ENCODE results near the gene OR51B5. TPM values are rescaled to one million over a fixed set of nuclear protein-coding genes. Genes with fewer than 3 reads are reported as not detected.
"Not testable (repeated sequence)": the region's sequence is repeated elsewhere in the genome, so short reads cannot be mapped to it uniquely, and the experiment has no call there.

OR51B5 gene
- total RNA-seq, 4 donors from 2014 or later, result not detected

GRCh38 chr11:5335170-5335569 is 8.2 kb downstream of the OR51B5 start:
- 45 to 57% methylated on average over 1 of the region's 1 CpG for WGBS, 2 donors (ENCODE audit: low coverage in 1 of 2)
- no peak for ATAC-seq
- no peaks in the 10 kb centered on the region for H3K4me1 ChIP-seq
- no peak for TF ChIP-seq CTCF (IDR thresholded peaks at IDR 0.05)
- TF ChIP-seq EP300 (IDR thresholded peaks at IDR 0.05), result no peak
- TF ChIP-seq POLR2AphosphoS5 (IDR thresholded peaks at IDR 0.05), result no peak
- TF ChIP-seq POLR2A (IDR thresholded peaks at IDR 0.05), result no peak
- H3K36me3 ChIP-seq, result no peaks in the 10 kb centered on the region
- no peaks in the 10 kb centered on the region for H3K27me3 ChIP-seq
- no peak overlapping the region for H3K27ac ChIP-seq
- H3K9me3 ChIP-seq, result no peaks in the 10 kb centered on the region
- no peak overlapping the region for H3K4me3 ChIP-seq

- H3K4me1 ChIP-seq, result no peaks in the 10 kb centered on the region
- H3K9me3 ChIP-seq, result no peaks in the 10 kb centered on the region
- no peak within 1 kb of the TSS for H3K4me3 ChIP-seq
- no peak within 1 kb of the TSS for H3K27ac ChIP-seq
- TF ChIP-seq EP300 (IDR thresholded peaks at IDR 0.05) (no peak), CTCF (IDR thresholded peaks at IDR 0.05) (no peak), POLR2AphosphoS5 (IDR thresholded peaks at IDR 0.05) (no peak), POLR2A (IDR thresholded peaks at IDR 0.05) (no peak)
- no peaks in the 10 kb centered on the region for H3K27me3 ChIP-seq
- H3K36me3 ChIP-seq, result no peaks in the 10 kb centered on the region
- ATAC-seq, result no peak
- WGBS, 2 donors (ENCODE audit: low coverage in 1 of 2), result 57 to 89% methylated on average over 3 of the region's 3 CpGs
Measured at GRCh38 chr11:5324197-5324596, 19.1 kb downstream of the OR51B5 start, which contains the start of gene OR51B2. OR51B2 (minus strand) TSS chr11:5324297; CDS start chr11:5324297, 0 bp downstream.

- Histone ChIP-seq H3K36me3 (no peaks in the 10 kb centered on the region), H3K27ac (no peak overlapping the region), H3K4me1 (no peaks in the 10 kb centered on the region), H3K9me3 (no peaks in the 10 kb centered on the region), H3K27me3 (no peaks in the 10 kb centered on the region), H3K4me3 (no peak overlapping the region)
- WGBS, 2 donors (ENCODE audit: low coverage in 1 of 2), result 50 to 69% methylated on average over 1 to 5 of the region's 5 CpGs
- ATAC-seq, result no peak
- TF ChIP-seq CTCF (IDR thresholded peaks at IDR 0.05) (no peak), POLR2A (IDR thresholded peaks at IDR 0.05) (no peak)
Measured at GRCh38 chr11:5317292-5317691, 26.0 kb downstream of the OR51B5 start.

GRCh38 chr11:5313326-5314023 is 29.8 kb downstream of the OR51B5 start:
- H3K9me3 ChIP-seq, H3K4me3 ChIP-seq, H3K4me1 ChIP-seq, H3K27ac ChIP-seq, ATAC-seq, H3K27me3 ChIP-seq, H3K36me3 ChIP-seq: not testable (repeated sequence)
- 70 to 73% methylated on average over 3 of the region's 3 CpGs for WGBS, 2 donors (ENCODE audit: low coverage in 1 of 2)

- no peak for ATAC-seq
- no peaks in the 10 kb centered on the region for H3K4me1 ChIP-seq
- no peaks in the 10 kb centered on the region for H3K36me3 ChIP-seq
- WGBS, 2 donors (ENCODE audit: low coverage in 1 of 2), result 91 to 95% methylated on average over 1 of the region's 1 CpG
- no peaks in the 10 kb centered on the region for H3K27me3 ChIP-seq
- TF ChIP-seq POLR2AphosphoS5 (IDR thresholded peaks at IDR 0.05), result no peak
- TF ChIP-seq EP300 (IDR thresholded peaks at IDR 0.05), result no peak
- H3K9me3 ChIP-seq, result no peaks in the 10 kb centered on the region
- no peak overlapping the region for H3K4me3 ChIP-seq
- no peak overlapping the region for H3K27ac ChIP-seq
Measured at GRCh38 chr11:5310423-5310822, 32.9 kb downstream of the OR51B5 start.

- TF ChIP-seq POLR2AphosphoS5 (IDR thresholded peaks at IDR 0.05), result no peak
- no peak for TF ChIP-seq CTCF (IDR thresholded peaks at IDR 0.05)
- no peak for TF ChIP-seq POLR2A (IDR thresholded peaks at IDR 0.05)
- TF ChIP-seq EP300 (IDR thresholded peaks at IDR 0.05), result no peak
- Histone ChIP-seq H3K36me3 (no peaks in the 10 kb centered on the region), H3K4me1 (no peaks in the 10 kb centered on the region), H3K4me3 (no peak overlapping the region), H3K27ac (no peak overlapping the region), H3K9me3 (no peaks in the 10 kb centered on the region), H3K27me3 (no peaks in the 10 kb centered on the region)
- WGBS, 2 donors (ENCODE audit: low coverage in 1 of 2), result 84 to 86% methylated on average over 2 of the region's 2 CpGs
- no peak for ATAC-seq
Measured at GRCh38 chr11:5307256-5308019, 35.9 kb downstream of the OR51B5 start.
